ENCODE results near the gene C2orf69.

DNA sequence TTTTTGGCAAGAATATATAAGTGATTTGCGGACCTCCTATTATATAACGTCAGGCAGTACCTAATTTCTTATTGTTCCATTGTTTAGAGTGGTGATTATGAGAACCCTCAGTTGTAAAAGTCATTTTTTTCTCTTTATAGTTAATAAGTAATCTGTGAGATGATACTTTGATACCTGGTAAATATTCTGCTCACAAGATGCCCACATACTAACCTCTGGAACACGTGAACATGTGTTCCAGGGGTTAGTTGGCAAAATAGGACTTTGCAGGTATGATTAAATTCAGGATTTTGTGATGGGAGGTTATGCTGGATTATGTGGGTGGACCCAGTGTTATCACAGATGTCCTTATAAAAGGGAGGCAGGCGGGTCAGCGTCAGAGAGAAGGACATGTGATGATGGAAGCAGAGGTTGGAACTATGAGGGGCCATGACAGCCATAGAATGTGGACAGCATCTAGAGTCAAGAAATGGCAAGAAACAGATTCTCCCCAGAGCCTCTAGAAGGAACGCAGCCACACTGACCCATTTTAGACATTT is 61.1 kb downstream of the C2orf69 start:
- TF ChIP-seq, protein P1, sequence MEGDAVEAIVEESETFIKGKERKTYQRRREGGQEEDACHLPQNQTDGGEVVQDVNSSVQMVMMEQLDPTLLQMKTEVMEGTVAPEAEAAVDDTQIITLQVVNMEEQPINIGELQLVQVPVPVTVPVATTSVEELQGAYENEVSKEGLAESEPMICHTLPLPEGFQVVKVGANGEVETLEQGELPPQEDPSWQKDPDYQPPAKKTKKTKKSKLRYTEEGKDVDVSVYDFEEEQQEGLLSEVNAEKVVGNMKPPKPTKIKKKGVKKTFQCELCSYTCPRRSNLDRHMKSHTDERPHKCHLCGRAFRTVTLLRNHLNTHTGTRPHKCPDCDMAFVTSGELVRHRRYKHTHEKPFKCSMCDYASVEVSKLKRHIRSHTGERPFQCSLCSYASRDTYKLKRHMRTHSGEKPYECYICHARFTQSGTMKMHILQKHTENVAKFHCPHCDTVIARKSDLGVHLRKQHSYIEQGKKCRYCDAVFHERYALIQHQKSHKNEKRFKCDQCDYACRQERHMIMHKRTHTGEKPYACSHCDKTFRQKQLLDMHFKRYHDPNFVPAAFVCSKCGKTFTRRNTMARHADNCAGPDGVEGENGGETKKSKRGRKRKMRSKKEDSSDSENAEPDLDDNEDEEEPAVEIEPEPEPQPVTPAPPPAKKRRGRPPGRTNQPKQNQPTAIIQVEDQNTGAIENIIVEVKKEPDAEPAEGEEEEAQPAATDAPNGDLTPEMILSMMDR (conservative IDR thresholded peaks at IDR 0.05) = no peak
- no peak for TF ChIP-seq ZFX (IDR thresholded peaks at IDR 0.05)

Measured in C4-2B (cell line).